NCI-H460 (cell line): ENCODE results near the gene RNF146. TPM values are rescaled to one million over a fixed set of nuclear protein-coding genes. Genes with fewer than 3 reads are reported as not detected.

ENCODE experiments used
- small RNA-seq, 2 experiments: library from RNA; depleted of rRNA; stranded (forward); fragments of <200 nt; gene quantifications; one replicate each; pipeline ENCODE3, GENCODE V24; 2014
- total RNA-seq: library from RNA; depleted of rRNA; stranded (reverse); fragments of >200 nt; shearing (Covaris generic); gene quantifications from 2 replicates; pipeline ENCODE4 v1.2.3, GENCODE V29; 2014; rRNA removed

The RNF146 gene
- total RNA-seq, 1 experiment from 2014 or later, result 21.2 TPM

Small RNA genes within 50 kb of the gene (small RNA-seq; reads per million reads assigned to genes)
- 0 reads per million in 2 experiments for gene RNA5SP217

Other genes with a start within 250 kb of the RNF146 start
- gene RSPO3, start 148.2 kb upstream of the RNF146 start, total RNA-seq, result 10.7 and 11.8 TPM in 2 replicates
- 55.0 and 71.0 TPM in 2 replicates for gene ECHDC1, start 76.7 kb downstream of the RNF146 start, total RNA-seq
- gene KIAA0408, start 192.5 kb downstream of the RNF146 start, total RNA-seq, result 0.09 TPM in 1 of 2 replicates, not detected in the other